Activated naive CD8-positive, alpha-beta T cell treated with anti-CD3 and anti-CD28 coated beads, Interleukin-2, amount 50 U/mL, for 24 hours (primary cell): ENCODE measurements around the gene ZSCAN10.
"Not testable (repeated sequence)": the region's sequence is repeated elsewhere in the genome, so short reads cannot be mapped to it uniquely, and the experiment has no call there.

Experiments
- ATAC-seq: fragments of 150-1000 bp; cut with Tn5 transposase; one replicate; pipeline ENCODE4 v1.10.0; 2021
- DNase-seq: peaks from one replicate; pipeline ENCODE4 v3.0.0; 2021
- H3K27ac Mint-ChIP-seq: one replicate; pipeline ENCODE4 v1.8.0; 2021; ENCODE audit warnings: mild to moderate bottlenecking, mixed read lengths
- H3K27me3 Mint-ChIP-seq: one replicate; pipeline ENCODE4 v1.8.0; 2021; ENCODE audit warnings: mixed read lengths
- H3K36me3 Mint-ChIP-seq: one replicate; pipeline ENCODE4 v1.8.0; 2021; ENCODE audit warnings: low read depth, mixed read lengths
- H3K4me1 Mint-ChIP-seq: one replicate; pipeline ENCODE4 v1.8.0; 2021; ENCODE audit warnings: mixed read lengths
- H3K4me3 Mint-ChIP-seq: one replicate; pipeline ENCODE4 v1.8.0; 2021; ENCODE audit warnings: mild to moderate bottlenecking, moderate library complexity, mixed read lengths
- H3K9me3 Mint-ChIP-seq: one replicate; pipeline ENCODE4 v1.8.0; 2021; ENCODE audit warnings: mixed read lengths

Gene ZSCAN10

DNA sequence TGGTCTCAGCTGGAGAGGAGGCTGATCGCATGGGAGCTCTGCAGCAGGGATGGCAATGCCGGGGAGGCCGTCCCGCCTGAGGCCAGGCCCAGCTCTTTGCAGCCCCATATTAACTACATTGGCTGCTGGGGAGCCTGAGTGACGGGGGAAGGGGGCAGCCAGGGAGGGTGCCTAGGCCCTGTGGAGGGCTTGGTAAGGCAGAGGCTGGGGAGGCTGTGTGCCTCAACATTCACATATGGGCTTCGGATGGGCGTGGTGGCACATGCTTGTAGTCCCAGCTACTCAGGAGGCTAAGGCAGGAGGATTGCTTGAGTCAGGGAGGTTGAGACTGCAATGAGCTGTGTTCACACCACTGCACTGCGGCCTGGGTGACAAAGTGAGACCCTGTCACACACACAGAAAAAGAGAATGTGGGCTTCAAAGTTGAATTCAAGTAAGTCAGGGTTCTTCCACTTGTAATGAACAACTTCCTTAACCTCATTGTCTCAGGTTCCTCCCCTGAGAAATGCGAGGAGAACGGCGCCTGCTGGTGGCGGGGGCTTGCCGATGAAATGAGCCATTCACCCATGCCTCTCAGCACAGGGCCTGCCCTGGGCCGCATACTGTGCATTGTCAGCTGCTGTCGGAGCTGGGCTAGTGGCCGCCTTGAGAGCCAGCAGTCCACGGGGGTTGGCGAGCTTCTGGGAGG is 26.4 kb downstream of the ZSCAN10 start:
- H3K4me3 Mint-ChIP-seq, H3K27ac Mint-ChIP-seq, H3K9me3 Mint-ChIP-seq, DNase-seq, H3K27me3 Mint-ChIP-seq: not testable (repeated sequence)
- Mint-ChIP-seq H3K36me3 (peaks cover 28% of the 10 kb centered on the region), H3K4me1 (peaks cover 80% of the 10 kb centered on the region)
- peak; percentile 17 for ATAC-seq

DNA sequence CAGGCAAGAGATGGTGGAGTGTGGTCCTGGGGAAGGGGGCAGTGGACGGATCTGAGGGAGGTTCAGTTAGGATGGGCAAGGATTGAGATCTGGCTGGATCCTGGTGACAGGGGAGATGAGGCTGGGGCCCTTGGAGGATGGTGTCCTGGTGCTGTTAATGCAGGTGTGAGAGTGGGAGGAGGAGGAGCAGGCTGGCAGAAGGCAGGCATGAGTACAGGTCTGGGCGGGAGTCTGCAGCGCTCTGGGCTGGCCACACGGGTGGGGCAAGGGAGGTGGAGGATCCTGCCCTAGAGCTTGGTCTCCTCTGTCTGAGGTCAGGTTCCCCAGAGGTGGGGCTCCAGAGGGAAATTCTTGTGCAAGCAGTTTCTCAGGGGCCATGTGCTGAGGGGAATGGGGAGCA is 26.9 kb downstream of the ZSCAN10 start:
- ATAC-seq = peak; percentile 8
- DNase-seq = not testable (repeated sequence)
- peaks cover 31% of the 10 kb centered on the region for H3K36me3 Mint-ChIP-seq

GRCh38 chr16:3071655-3072054 is 27.4 kb downstream of the ZSCAN10 start:
- Mint-ChIP-seq H3K4me1 (peaks cover 76% of the 10 kb centered on the region), H3K4me3 (no peak overlapping the region), H3K27ac (peak overlapping the region; percentile 29), H3K9me3 (no peaks in the 10 kb centered on the region), H3K36me3 (peaks cover 33% of the 10 kb centered on the region), H3K27me3 (no peaks in the 10 kb centered on the region)
- no peak for DNase-seq
- ATAC-seq = no peak

More for the DNA sequence above, 26.9 kb downstream of the ZSCAN10 start:
- H3K27me3 Mint-ChIP-seq, H3K9me3 Mint-ChIP-seq, H3K27ac Mint-ChIP-seq, H3K4me3 Mint-ChIP-seq: not testable (repeated sequence)
- H3K4me1 Mint-ChIP-seq = peaks cover 79% of the 10 kb centered on the region

DNA sequence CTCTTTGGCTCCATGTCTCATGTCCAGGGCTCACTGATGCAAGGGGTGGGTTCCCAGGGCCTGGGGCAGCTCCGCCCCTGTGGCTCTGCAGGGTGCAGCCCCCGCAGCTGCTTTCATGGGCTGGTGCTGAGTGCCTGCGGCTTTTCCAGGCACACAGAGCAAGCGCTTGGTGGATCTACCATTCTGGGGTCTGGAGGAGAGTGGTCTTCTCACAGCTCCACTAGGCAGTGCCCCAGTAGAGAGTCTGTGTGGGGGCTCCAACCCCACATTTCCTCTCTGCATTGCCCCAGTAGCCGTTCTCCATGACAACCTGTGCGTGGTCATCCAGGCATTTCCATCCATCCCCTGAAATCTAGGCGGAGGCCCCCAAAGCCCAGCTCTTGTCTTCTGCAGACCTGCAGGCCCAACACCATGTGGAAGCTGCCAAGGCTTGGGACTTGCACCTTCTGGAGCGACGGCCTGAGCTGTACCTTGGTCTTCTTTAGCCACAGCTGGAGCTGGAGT is 28.4 kb downstream of the ZSCAN10 start:
- no peak for ATAC-seq
- Mint-ChIP-seq H3K4me1 (peaks cover 67% of the 10 kb centered on the region), H3K36me3 (peaks cover 41% of the 10 kb centered on the region)

DNA sequence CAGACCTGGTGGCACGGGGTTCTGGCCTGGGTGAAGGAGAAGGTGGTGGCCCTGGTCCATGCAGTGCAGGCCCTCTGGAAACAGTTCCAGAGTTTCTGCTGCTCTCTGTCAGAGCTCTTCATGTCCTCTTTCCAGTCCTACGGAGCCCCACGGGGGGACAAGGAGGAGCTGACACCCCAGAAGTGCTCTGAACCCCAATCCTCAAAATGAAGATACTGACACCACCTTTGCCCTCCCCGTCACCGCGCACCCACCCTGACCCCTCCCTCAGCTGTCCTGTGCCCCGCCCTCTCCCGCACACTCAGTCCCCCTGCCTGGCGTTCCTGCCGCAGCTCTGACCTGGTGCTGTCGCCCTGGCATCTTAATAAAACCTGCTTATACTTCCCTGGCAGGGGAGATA is 29.9 kb downstream of the ZSCAN10 start:
- H3K4me3 Mint-ChIP-seq = peak overlapping the region; percentile 25
- peaks cover 65% of the 10 kb centered on the region for H3K4me1 Mint-ChIP-seq
- ATAC-seq, DNase-seq, H3K27me3 Mint-ChIP-seq, H3K9me3 Mint-ChIP-seq: not testable (repeated sequence)
- H3K27ac Mint-ChIP-seq = peak overlapping the region; percentile 76
- H3K36me3 Mint-ChIP-seq = peaks cover 43% of the 10 kb centered on the region

More for the DNA sequence above, 28.4 kb downstream of the ZSCAN10 start:
- Mint-ChIP-seq H3K4me3 (peak overlapping the region; percentile 7), H3K9me3 (no peaks in the 10 kb centered on the region), H3K27ac (peak overlapping the region; percentile 76), H3K27me3 (no peaks in the 10 kb centered on the region)
- DNase-seq = no peak

GRCh38 chr16:3068487-3068886 is 30.6 kb downstream of the ZSCAN10 start:
- H3K4me3 Mint-ChIP-seq = peak overlapping the region; percentile 100
- peak overlapping the region; percentile 96 for H3K27ac Mint-ChIP-seq
- H3K9me3 Mint-ChIP-seq = no peaks in the 10 kb centered on the region
- no peak for DNase-seq
- H3K36me3 Mint-ChIP-seq = peaks cover 41% of the 10 kb centered on the region
- peaks cover 62% of the 10 kb centered on the region for H3K4me1 Mint-ChIP-seq
- H3K27me3 Mint-ChIP-seq = no peaks in the 10 kb centered on the region
- ATAC-seq = no peak

DNA sequence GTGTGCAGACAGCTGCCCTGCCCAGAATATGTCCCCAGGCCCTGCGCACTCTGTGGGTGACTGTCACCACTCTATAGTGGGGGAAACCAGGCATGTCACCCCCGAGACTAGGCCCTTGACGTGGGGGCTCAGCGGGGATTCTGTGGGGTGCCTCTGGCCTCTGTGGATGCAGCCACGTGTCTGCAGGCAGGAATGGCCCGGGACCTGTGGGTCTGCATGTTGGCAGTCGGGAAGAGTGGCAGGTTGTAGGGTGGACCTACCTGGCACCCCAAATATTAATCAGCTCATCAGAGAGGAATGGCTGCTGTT is 32.7 kb downstream of the ZSCAN10 start:
- H3K27me3 Mint-ChIP-seq = no peaks in the 10 kb centered on the region
- no peak for ATAC-seq
- peaks cover 64% of the 10 kb centered on the region for H3K4me1 Mint-ChIP-seq
- peak overlapping the region; percentile 100 for H3K27ac Mint-ChIP-seq
- H3K4me3 Mint-ChIP-seq = peak overlapping the region; percentile 100
- H3K9me3 Mint-ChIP-seq = no peaks in the 10 kb centered on the region
- peaks cover 41% of the 10 kb centered on the region for H3K36me3 Mint-ChIP-seq
- DNase-seq = no peak

GRCh38 chr16:3065742-3066439 is 33.2 kb downstream of the ZSCAN10 start:
- Mint-ChIP-seq H3K4me1 (peaks cover 61% of the 10 kb centered on the region), H3K27me3 (no peaks in the 10 kb centered on the region), H3K36me3 (peaks cover 41% of the 10 kb centered on the region), H3K27ac (peak overlapping the region; percentile 100), H3K4me3 (peak overlapping the region; percentile 100), H3K9me3 (no peaks in the 10 kb centered on the region)
- DNase-seq = peak; percentile 45
- peak; percentile 29 for ATAC-seq

DNA sequence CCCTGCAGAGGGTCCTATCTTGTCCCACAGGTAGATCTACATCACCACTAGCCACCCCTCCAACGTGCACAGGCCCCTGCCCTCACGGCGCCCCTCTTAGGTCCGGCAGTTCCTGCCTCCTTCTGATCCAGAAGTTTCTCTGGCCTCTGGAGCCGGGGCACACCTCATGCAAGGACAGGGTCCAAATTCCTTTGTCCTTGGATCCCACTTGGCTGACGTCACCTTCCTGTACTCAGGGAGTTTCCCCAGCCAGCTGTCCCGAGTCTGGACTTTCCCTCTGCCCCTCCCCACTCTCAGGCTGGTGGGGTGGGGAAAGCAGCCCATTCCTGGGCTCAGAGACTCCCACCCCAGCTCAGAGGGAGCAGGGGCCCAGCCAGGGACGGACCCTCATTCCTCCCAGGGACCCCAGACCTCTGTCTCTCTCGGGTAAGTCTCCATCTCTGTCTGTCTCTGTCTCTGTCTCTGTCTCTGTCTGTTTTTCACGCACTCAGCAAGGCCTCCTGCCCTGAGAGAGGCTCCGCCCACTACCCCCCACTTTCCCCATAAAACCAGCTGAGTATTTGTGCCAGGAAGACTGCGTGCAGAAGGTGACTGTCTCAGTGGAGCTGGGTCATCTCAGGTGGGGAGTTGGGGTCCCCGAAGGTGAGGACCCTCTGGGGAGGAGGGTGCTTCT is 33.9 kb downstream of the ZSCAN10 start, which contains the start of gene IL32:
TSS of gene IL32 (plus strand) at position 572 of the 673 bp plus-strand sequence. CDS start 172 bp downstream, outside the sequence.
- Mint-ChIP-seq H3K9me3 (no peaks in the 10 kb centered on the region), H3K36me3 (peaks cover 39% of the 10 kb centered on the region), H3K4me1 (peaks cover 63% of the 10 kb centered on the region), H3K4me3 (peak within 1 kb of the TSS; percentile 100), H3K27me3 (no peaks in the 10 kb centered on the region), H3K27ac (peak within 1 kb of the TSS; percentile 100)
- ATAC-seq (peak; percentile 48), DNase-seq (peak; percentile 76)

DNA sequence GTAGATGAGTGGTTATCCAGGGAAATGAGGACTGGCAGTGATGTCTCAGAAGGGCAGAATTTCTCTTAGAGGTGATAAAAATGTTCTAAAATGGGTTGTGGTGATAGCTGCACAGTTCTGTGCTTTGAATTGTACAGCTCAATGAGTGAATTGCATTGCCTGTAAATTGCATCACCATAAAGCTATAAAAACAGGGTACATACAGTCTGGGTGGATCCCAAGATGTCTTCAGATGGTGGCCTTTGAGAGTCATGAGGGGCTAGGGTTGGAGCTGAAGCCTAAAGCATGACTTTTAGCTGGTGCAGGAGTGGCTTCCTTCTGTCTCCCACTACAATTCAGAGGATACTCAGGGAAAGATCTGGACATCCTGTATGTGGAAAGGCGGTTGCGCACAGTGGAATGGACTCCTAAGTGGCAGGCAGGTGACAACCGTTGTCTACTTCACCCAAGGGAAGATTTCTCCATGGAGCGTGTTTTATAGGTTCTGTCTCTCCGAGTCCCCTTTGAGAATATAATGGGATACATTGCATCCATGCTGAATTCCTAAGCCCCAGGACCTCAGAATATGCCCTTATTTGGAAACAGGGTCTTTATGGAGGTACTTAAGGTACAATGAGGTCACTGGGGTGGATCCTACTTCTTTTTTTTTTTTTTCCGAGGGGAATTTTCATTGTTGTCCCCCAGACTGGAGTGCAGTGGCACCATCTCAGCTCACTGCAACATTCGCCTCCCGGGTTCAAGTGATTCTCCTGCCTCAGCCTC is 35.3 kb downstream of the ZSCAN10 start:
- Mint-ChIP-seq H3K27me3 (no peaks in the 10 kb centered on the region), H3K9me3 (no peaks in the 10 kb centered on the region), H3K4me1 (peaks cover 60% of the 10 kb centered on the region), H3K36me3 (peaks cover 29% of the 10 kb centered on the region), H3K27ac (peak overlapping the region; percentile 100), H3K4me3 (no peak overlapping the region)
- DNase-seq = no peak
- ATAC-seq = no peak

DNA sequence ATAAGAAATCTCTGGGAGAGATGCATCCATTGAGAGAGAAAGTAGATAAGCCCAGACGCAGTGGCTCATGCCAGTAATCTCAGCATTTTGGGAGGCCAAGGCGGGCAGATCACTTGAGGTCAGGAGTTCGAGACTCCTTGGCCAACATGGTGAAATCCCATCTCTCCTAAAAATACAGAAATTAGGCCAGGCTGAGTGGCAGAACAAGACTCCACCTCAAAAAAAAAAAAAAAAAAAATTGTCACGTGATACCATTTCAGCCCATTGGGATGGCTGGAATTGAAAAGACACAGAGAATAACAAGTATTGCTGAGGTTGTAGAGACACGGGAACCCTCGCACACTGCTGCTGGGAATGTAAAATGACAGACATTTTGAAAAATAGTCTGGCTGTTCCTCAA is 36.5 kb downstream of the ZSCAN10 start:
- Mint-ChIP-seq H3K9me3 (no peaks in the 10 kb centered on the region), H3K27ac (no peak overlapping the region), H3K4me1 (peaks cover 55% of the 10 kb centered on the region), H3K27me3 (no peaks in the 10 kb centered on the region), H3K36me3 (peaks cover 17% of the 10 kb centered on the region), H3K4me3 (no peak overlapping the region)
- no peak for ATAC-seq
- no peak for DNase-seq

- Mint-ChIP-seq H3K27me3 (no peaks in the 10 kb centered on the region), H3K27ac (peak overlapping the region; percentile 91), H3K4me3 (peak overlapping the region; percentile 79), H3K9me3 (no peaks in the 10 kb centered on the region), H3K36me3 (peaks cover 5% of the 10 kb centered on the region), H3K4me1 (peaks cover 63% of the 10 kb centered on the region)
- DNase-seq (no peak), ATAC-seq (no peak)
Measured at GRCh38 chr16:3060339-3061127, 38.6 kb downstream of the ZSCAN10 start.

DNA sequence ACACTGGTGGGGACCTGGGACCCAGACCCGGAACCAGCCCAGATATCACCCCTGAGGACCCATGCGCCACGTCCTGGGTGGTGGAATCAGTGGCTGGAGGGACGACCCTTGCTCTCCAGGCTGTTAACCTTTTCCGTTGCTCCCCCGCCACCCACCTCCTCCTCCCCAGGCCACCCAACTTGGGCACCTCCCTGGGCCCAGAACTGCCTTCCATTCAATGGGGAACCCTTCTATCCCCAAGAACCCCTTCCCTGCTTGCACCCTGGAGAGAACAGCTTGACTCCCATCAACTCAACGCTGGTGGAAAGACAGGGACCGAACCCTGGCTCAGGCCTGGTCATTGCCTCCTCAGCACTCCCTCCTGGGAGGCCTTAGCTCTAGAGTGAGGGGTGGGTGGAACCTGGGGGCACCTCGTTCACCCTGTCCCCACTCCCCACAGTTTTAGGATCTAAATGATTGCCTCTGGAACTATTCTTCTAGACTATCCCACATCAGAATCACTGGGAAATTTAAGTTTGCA is 39.3 kb downstream of the ZSCAN10 start:
- ATAC-seq = no peak

More for the DNA sequence above, 39.3 kb downstream of the ZSCAN10 start:
- H3K27ac Mint-ChIP-seq = peak overlapping the region; percentile 91
- peak overlapping the region; percentile 79 for H3K4me3 Mint-ChIP-seq
- H3K27me3 Mint-ChIP-seq = no peaks in the 10 kb centered on the region
- H3K36me3 Mint-ChIP-seq = peaks cover 7% of the 10 kb centered on the region
- H3K9me3 Mint-ChIP-seq = no peaks in the 10 kb centered on the region
- no peak for DNase-seq
- peaks cover 63% of the 10 kb centered on the region for H3K4me1 Mint-ChIP-seq
